Measurements from ENCODE around the gene APOBEC3F. TPM values are rescaled to one million over a fixed set of nuclear protein-coding genes. Genes with fewer than 3 reads are reported as not detected.
A peak's percentile ranks its signal among the peaks of the same experiment; 100 is the strongest.
"Not testable (repeated sequence)": the region's sequence is repeated elsewhere in the genome, so short reads cannot be mapped to it uniquely, and the experiment has no call there.

The APOBEC3F gene
- total RNA-seq, 1 experiment from 2014 or later = 22.2 TPM

GRCh38 chr22:39055658-39056057 lies 15.0 kb downstream of the APOBEC3F start:
- DNase-seq = peak; percentile 26
- no peak for TF ChIP-seq CTCF (IDR thresholded peaks at IDR 0.05; ENCODE audit: unreplicated experiment)
- no peaks in the 10 kb centered on the region for H3K27me3 Mint-ChIP-seq (ENCODE audit: unreplicated experiment)
- H3K36me3 Mint-ChIP-seq (ENCODE audit: insufficient read depth, unreplicated experiment) = peaks cover 6% of the 10 kb centered on the region
- H3K4me1 Mint-ChIP-seq (ENCODE audit: low read depth, unreplicated experiment) = no peaks in the 10 kb centered on the region
- H3K4me3 Mint-ChIP-seq (ENCODE audit: low read depth, unreplicated experiment) = no peak overlapping the region
- intact Hi-C loops (cut with micrococcal nuclease; ENCODE audit: unreplicated experiment) = loop anchor here (2.0 kb wide), 1 partner anchor 39 kb away; no protein-coding TSS in a partner anchor
- no peaks in the 10 kb centered on the region for H3K9me3 Mint-ChIP-seq (ENCODE audit: low read depth, unreplicated experiment)
- H3K27ac Mint-ChIP-seq (ENCODE audit: unreplicated experiment) = no peak overlapping the region
- no TSS peak for BruUV-seq (replicated peaks)
- CTCF ChIA-PET = interaction anchor here (0.7 to 1.0 kb wide), 2 partner anchors 11 to 186 kb away, joined by 3 to 4 read pairs; no protein-coding TSS in a partner anchor

- CTCF ChIA-PET; H3K27me3 Mint-ChIP-seq (ENCODE audit: unreplicated experiment); H3K4me3 Mint-ChIP-seq (ENCODE audit: low read depth, unreplicated experiment): not testable (repeated sequence)
Measured at GRCh38 chr22:39061290-39061689, 20.6 kb downstream of the APOBEC3F start.

GRCh38 chr22:39061951-39062350 lies 21.3 kb downstream of the APOBEC3F start:
- H3K36me3 Mint-ChIP-seq (ENCODE audit: insufficient read depth, unreplicated experiment); H3K4me3 Mint-ChIP-seq (ENCODE audit: low read depth, unreplicated experiment); H3K9me3 Mint-ChIP-seq (ENCODE audit: low read depth, unreplicated experiment); DNase-seq; intact Hi-C loops (cut with micrococcal nuclease; ENCODE audit: unreplicated experiment); H3K27me3 Mint-ChIP-seq (ENCODE audit: unreplicated experiment); BruUV-seq (replicated peaks); H3K4me1 Mint-ChIP-seq (ENCODE audit: low read depth, unreplicated experiment); CTCF ChIA-PET; H3K27ac Mint-ChIP-seq (ENCODE audit: unreplicated experiment): not testable (repeated sequence)

More at GRCh38 chr22:39061290-39061689, 20.6 kb downstream of the APOBEC3F start:
- H3K27ac Mint-ChIP-seq (ENCODE audit: unreplicated experiment); H3K4me1 Mint-ChIP-seq (ENCODE audit: low read depth, unreplicated experiment); H3K36me3 Mint-ChIP-seq (ENCODE audit: insufficient read depth, unreplicated experiment); DNase-seq; BruUV-seq (replicated peaks); H3K9me3 Mint-ChIP-seq (ENCODE audit: low read depth, unreplicated experiment); intact Hi-C loops (cut with micrococcal nuclease; ENCODE audit: unreplicated experiment): not testable (repeated sequence)

GRCh38 chr22:39063904-39064303 lies 23.2 kb downstream of the APOBEC3F start:
- CTCF ChIA-PET = not testable (repeated sequence)

GRCh38 chr22:39066442-39067276 lies 26.0 kb downstream of the APOBEC3F start:
- H3K4me3 Mint-ChIP-seq (ENCODE audit: low read depth, unreplicated experiment); DNase-seq; H3K27ac Mint-ChIP-seq (ENCODE audit: unreplicated experiment); H3K9me3 Mint-ChIP-seq (ENCODE audit: low read depth, unreplicated experiment); H3K27me3 Mint-ChIP-seq (ENCODE audit: unreplicated experiment); BruUV-seq (replicated peaks); H3K36me3 Mint-ChIP-seq (ENCODE audit: insufficient read depth, unreplicated experiment); intact Hi-C loops (cut with micrococcal nuclease; ENCODE audit: unreplicated experiment); H3K4me1 Mint-ChIP-seq (ENCODE audit: low read depth, unreplicated experiment): not testable (repeated sequence)
- CTCF ChIA-PET = interaction anchor here (1.4 kb wide), 1 partner anchor 11 kb away, joined by 3 read pairs; no protein-coding TSS in a partner anchor

More at GRCh38 chr22:39063904-39064303, 23.2 kb downstream of the APOBEC3F start:
- H3K4me3 Mint-ChIP-seq (ENCODE audit: low read depth, unreplicated experiment); H3K27me3 Mint-ChIP-seq (ENCODE audit: unreplicated experiment); intact Hi-C loops (cut with micrococcal nuclease; ENCODE audit: unreplicated experiment); DNase-seq; H3K27ac Mint-ChIP-seq (ENCODE audit: unreplicated experiment); H3K4me1 Mint-ChIP-seq (ENCODE audit: low read depth, unreplicated experiment); BruUV-seq (replicated peaks); H3K36me3 Mint-ChIP-seq (ENCODE audit: insufficient read depth, unreplicated experiment); H3K9me3 Mint-ChIP-seq (ENCODE audit: low read depth, unreplicated experiment): not testable (repeated sequence)

GRCh38 chr22:39068033-39068785 lies 27.5 kb downstream of the APOBEC3F start:
- no TSS peak for BruUV-seq (replicated peaks)
- TF ChIP-seq CTCF (IDR thresholded peaks at IDR 0.05; ENCODE audit: unreplicated experiment) = no peak
- Mint-ChIP-seq H3K9me3 (ENCODE audit: low read depth, unreplicated experiment) (no peaks in the 10 kb centered on the region), H3K36me3 (ENCODE audit: insufficient read depth, unreplicated experiment) (no peaks in the 10 kb centered on the region), H3K4me3 (ENCODE audit: low read depth, unreplicated experiment) (no peak overlapping the region), H3K27ac (ENCODE audit: unreplicated experiment) (no peak overlapping the region), H3K4me1 (ENCODE audit: low read depth, unreplicated experiment) (no peaks in the 10 kb centered on the region), H3K27me3 (ENCODE audit: unreplicated experiment) (no peaks in the 10 kb centered on the region)
- no peak for DNase-seq
- CTCF ChIA-PET = no interaction called here
- intact Hi-C loops (cut with micrococcal nuclease; ENCODE audit: unreplicated experiment) = no loop called here

Data from Calu3 (cell line).